Activated CD4-positive, alpha-beta T cell treated with anti-CD3 and anti-CD28 coated beads, Interleukin-2, amount 10 ng/mL, durations not matched to agents 7 days and 5 days (primary cell): ENCODE results near the gene SAA2. TPM values are rescaled to one million over a fixed set of nuclear protein-coding genes. Genes with fewer than 3 reads are reported as not detected.
"Not testable (repeated sequence)": the region's sequence is repeated elsewhere in the genome, so short reads cannot be mapped to it uniquely, and the experiment has no call there.

Experiments used
- CTCF ChIA-PET: fragments of 350-600 bp; sonication (Branson Sonifier 250); formaldehyde crosslinking; loops from one replicate; lab custom pipeline; 2021; ENCODE audit warnings: antibody characterized with exemption; lab: Charles Lee
- POLR2A ChIA-PET: fragments of 350-600 bp; sonication (Branson Sonifier 250); formaldehyde crosslinking; loops from one replicate; lab custom pipeline; 2021; ENCODE audit warnings: antibody characterized with exemption; lab: Charles Lee
- DNase-seq: peaks from one replicate; pipeline ENCODE4 v3.0.0-alpha.2; 2020
- H3K27ac Mint-ChIP-seq: one replicate; pipeline ENCODE4 v1.8.0; 2021; ENCODE audit warnings: mild to moderate bottlenecking, moderate library complexity, mixed read lengths
- H3K27me3 Mint-ChIP-seq: one replicate; pipeline ENCODE4 v1.8.0; 2021; ENCODE audit warnings: mixed read lengths
- H3K36me3 Mint-ChIP-seq: one replicate; pipeline ENCODE4 v1.8.0; 2021; ENCODE audit warnings: low read depth, mixed read lengths
- H3K4me1 Mint-ChIP-seq: one replicate; pipeline ENCODE4 v1.8.0; 2021; ENCODE audit warnings: mixed read lengths
- H3K4me3 Mint-ChIP-seq: one replicate; pipeline ENCODE4 v1.8.0; 2021; ENCODE audit warnings: mild to moderate bottlenecking, moderate library complexity, mixed read lengths
- H3K9me3 Mint-ChIP-seq: one replicate; pipeline ENCODE4 v1.8.0; 2021; ENCODE audit warnings: mixed read lengths
- total RNA-seq, 2 experiments: library from RNA; stranded (reverse); gene quantifications; one replicate each; pipeline ENCODE4 v1.2.3, GENCODE V29; 2021

Gene SAA2
- total RNA-seq, result under 1 TPM in 1 of 2 experiments, not detected in 1; 0.27 TPM

- Mint-ChIP-seq H3K36me3 (no peaks in the 10 kb centered on the region), H3K4me1 (peaks cover 31% of the 10 kb centered on the region), H3K9me3 (no peaks in the 10 kb centered on the region), H3K27me3 (no peaks in the 10 kb centered on the region), H3K27ac (no peak within 1 kb of the TSS), H3K4me3 (no peak within 1 kb of the TSS)
- ChIA-PET POLR2A (no interaction called here), CTCF (interaction anchor here (1.0 to 1.1 kb wide), 2 partner anchors 47 to 371 kb away, joined by 3 read pairs; no protein-coding TSS in a partner anchor)
- DNase-seq, result no peak
Observed at GRCh38 chr11:18248561-18248960, at the start of gene SAA2. SAA2 (minus strand) TSS chr11:18248668; CDS start chr11:18248011, 657 bp downstream.

- no peak for DNase-seq
- Mint-ChIP-seq H3K4me3 (no peak overlapping the region), H3K27me3 (no peaks in the 10 kb centered on the region), H3K36me3 (peaks cover 64% of the 10 kb centered on the region), H3K27ac (no peak overlapping the region), H3K9me3 (no peaks in the 10 kb centered on the region), H3K4me1 (peaks cover 7% of the 10 kb centered on the region)
- POLR2A ChIA-PET, result no interaction called here
- CTCF ChIA-PET, result interaction anchor here (0.8 to 1.7 kb wide), 9 partner anchors 8 to 426 kb away, joined by 3 to 7 read pairs (median 3); partner anchors contain the start of gene SAA2
Observed at GRCh38 chr11:18295316-18295715, 46.8 kb upstream of the SAA2 start.

- no peak overlapping the region for H3K27ac Mint-ChIP-seq
Observed at GRCh38 chr11:18294862-18295261, 46.4 kb upstream of the SAA2 start.

GRCh38 chr11:18288911-18289310 lies 40.4 kb upstream of the SAA2 start:
- POLR2A ChIA-PET, result no interaction called here
- H3K36me3 Mint-ChIP-seq, result peaks cover 55% of the 10 kb centered on the region
- DNase-seq, result no peak
- no peak overlapping the region for H3K27ac Mint-ChIP-seq
- no peaks in the 10 kb centered on the region for H3K9me3 Mint-ChIP-seq
- no peaks in the 10 kb centered on the region for H3K4me1 Mint-ChIP-seq
- CTCF ChIA-PET, result interaction anchor here (1.1 kb wide), 1 partner anchor 24 kb away, joined by 6 read pairs; no protein-coding TSS in a partner anchor
- no peak overlapping the region for H3K4me3 Mint-ChIP-seq
- no peaks in the 10 kb centered on the region for H3K27me3 Mint-ChIP-seq

More at GRCh38 chr11:18294862-18295261, 46.4 kb upstream of the SAA2 start:
- ChIA-PET POLR2A (no interaction called here), CTCF (interaction anchor here (0.9 to 1.7 kb wide), 8 partner anchors 9 to 427 kb away, joined by 3 to 7 read pairs (median 3); partner anchors contain the start of gene SAA2)
- H3K9me3 Mint-ChIP-seq, result no peaks in the 10 kb centered on the region
- H3K27me3 Mint-ChIP-seq, result no peaks in the 10 kb centered on the region
- DNase-seq, result no peak
- H3K36me3 Mint-ChIP-seq, result peaks cover 67% of the 10 kb centered on the region
- H3K4me1 Mint-ChIP-seq, result peaks cover 7% of the 10 kb centered on the region
- no peak overlapping the region for H3K4me3 Mint-ChIP-seq

GRCh38 chr11:18285841-18286240 lies 37.4 kb upstream of the SAA2 start:
- H3K4me3 Mint-ChIP-seq, result no peak overlapping the region
- no peak overlapping the region for H3K27ac Mint-ChIP-seq
- POLR2A ChIA-PET, result no interaction called here
- no peaks in the 10 kb centered on the region for H3K9me3 Mint-ChIP-seq
- H3K27me3 Mint-ChIP-seq, result no peaks in the 10 kb centered on the region
- H3K36me3 Mint-ChIP-seq, result peaks cover 51% of the 10 kb centered on the region
- DNase-seq, result no peak
- CTCF ChIA-PET, result interaction anchor here (1.5 to 2.2 kb wide), 3 partner anchors 8 to 479 kb away, joined by 4 to 7 read pairs (median 4); no protein-coding TSS in a partner anchor
- H3K4me1 Mint-ChIP-seq, result peaks cover 11% of the 10 kb centered on the region

GRCh38 chr11:18282626-18283025 lies 34.2 kb upstream of the SAA2 start:
- peak overlapping the region; percentile 72 for H3K27ac Mint-ChIP-seq
- no peaks in the 10 kb centered on the region for H3K9me3 Mint-ChIP-seq
- no peak overlapping the region for H3K4me3 Mint-ChIP-seq
- POLR2A ChIA-PET, result no interaction called here
- H3K36me3 Mint-ChIP-seq, result peaks cover 56% of the 10 kb centered on the region
- DNase-seq, result no peak
- CTCF ChIA-PET, result interaction anchor here (1.2 kb wide), 1 partner anchor 12 kb away, joined by 3 read pairs; no protein-coding TSS in a partner anchor
- peaks cover 28% of the 10 kb centered on the region for H3K4me1 Mint-ChIP-seq
- H3K27me3 Mint-ChIP-seq, result no peaks in the 10 kb centered on the region

GRCh38 chr11:18280438-18281045 lies 32.1 kb upstream of the SAA2 start:
- Mint-ChIP-seq H3K27me3 (no peaks in the 10 kb centered on the region), H3K4me3 (peak overlapping the region; percentile 51), H3K4me1 (peaks cover 28% of the 10 kb centered on the region), H3K27ac (peak overlapping the region; percentile 89), H3K9me3 (peaks cover 1% of the 10 kb centered on the region), H3K36me3 (peaks cover 48% of the 10 kb centered on the region)
- CTCF ChIA-PET, result no interaction called here
- POLR2A ChIA-PET, result no interaction called here
- DNase-seq, result no peak

GRCh38 chr11:18277565-18278271 lies 29.2 kb upstream of the SAA2 start:
- Mint-ChIP-seq H3K4me1 (peaks cover 28% of the 10 kb centered on the region), H3K9me3 (peaks cover 7% of the 10 kb centered on the region), H3K27me3 (no peaks in the 10 kb centered on the region), H3K4me3 (no peak overlapping the region), H3K36me3 (peaks cover 35% of the 10 kb centered on the region), H3K27ac (no peak overlapping the region)
- POLR2A ChIA-PET, result no interaction called here
- CTCF ChIA-PET, result interaction anchor here (1.1 to 1.3 kb wide), 2 partner anchors 9 to 18 kb away, joined by 4 read pairs; no protein-coding TSS in a partner anchor
- no peak for DNase-seq

GRCh38 chr11:18271206-18271605 lies 22.7 kb upstream of the SAA2 start:
- H3K4me3 Mint-ChIP-seq, result no peak overlapping the region
- H3K27me3 Mint-ChIP-seq, result no peaks in the 10 kb centered on the region
- no peak overlapping the region for H3K27ac Mint-ChIP-seq
- H3K4me1 Mint-ChIP-seq, result peaks cover 11% of the 10 kb centered on the region
- peaks cover 7% of the 10 kb centered on the region for H3K9me3 Mint-ChIP-seq
- no peaks in the 10 kb centered on the region for H3K36me3 Mint-ChIP-seq
- ChIA-PET CTCF (no interaction called here), POLR2A (no interaction called here)
- no peak for DNase-seq

- Mint-ChIP-seq H3K27ac (no peak overlapping the region), H3K4me3 (no peak overlapping the region), H3K4me1 (peaks cover 20% of the 10 kb centered on the region), H3K36me3 (no peaks in the 10 kb centered on the region), H3K27me3 (no peaks in the 10 kb centered on the region), H3K9me3 (peaks cover 1% of the 10 kb centered on the region)
- ChIA-PET CTCF (no interaction called here), POLR2A (no interaction called here)
- DNase-seq, result no peak
Observed at GRCh38 chr11:18270102-18270501, 21.6 kb upstream of the SAA2 start.

GRCh38 chr11:18269252-18269651 lies 20.8 kb upstream of the SAA2 start:
- peaks cover 26% of the 10 kb centered on the region for H3K4me1 Mint-ChIP-seq
- CTCF ChIA-PET, result interaction anchor here (0.6 kb wide), 1 partner anchor 279 kb away, joined by 3 read pairs; no protein-coding TSS in a partner anchor
- H3K4me3 Mint-ChIP-seq, DNase-seq, H3K27me3 Mint-ChIP-seq, POLR2A ChIA-PET, H3K9me3 Mint-ChIP-seq, H3K36me3 Mint-ChIP-seq, H3K27ac Mint-ChIP-seq: not testable (repeated sequence)

GRCh38 chr11:18267335-18268133 lies 19.1 kb upstream of the SAA2 start:
- H3K9me3 Mint-ChIP-seq, DNase-seq, H3K36me3 Mint-ChIP-seq, CTCF ChIA-PET, H3K27me3 Mint-ChIP-seq: not testable (repeated sequence)
- POLR2A ChIA-PET, result interaction anchor here (1.1 kb wide), 1 partner anchor 21 kb away, joined by 3 read pairs; no protein-coding TSS in a partner anchor
- Mint-ChIP-seq H3K4me3 (peak overlapping the region; percentile 33), H3K27ac (peak overlapping the region; percentile 83), H3K4me1 (peaks cover 32% of the 10 kb centered on the region)
